Fibroblast of mammary gland (primary cell): ENCODE measurements around the gene GRIN3B.
A peak's percentile ranks its signal among the peaks of the same experiment; 100 is the strongest.

Experiments
- DNase-seq: peaks from one replicate; pipeline ENCODE4 v3.0.0-alpha.2; 2010; ENCODE audit warnings: low read depth
- H3K4me3 ChIP-seq: 2 replicates; pipeline ENCODE4 v1.5.1; 2011; ENCODE audit warnings: low read depth, mild to moderate bottlenecking, low read length, moderate library complexity; ENCODE audit not compliant: control insufficient read depth
- CTCF ChIP-seq: conservative IDR thresholded peaks from 2 replicates; pipeline ENCODE4 v1.5.1; 2011; ENCODE audit warnings: low read depth, low read length, inconsistent platforms; ENCODE audit not compliant: control insufficient read depth, insufficient read depth

The GRIN3B gene

DNA sequence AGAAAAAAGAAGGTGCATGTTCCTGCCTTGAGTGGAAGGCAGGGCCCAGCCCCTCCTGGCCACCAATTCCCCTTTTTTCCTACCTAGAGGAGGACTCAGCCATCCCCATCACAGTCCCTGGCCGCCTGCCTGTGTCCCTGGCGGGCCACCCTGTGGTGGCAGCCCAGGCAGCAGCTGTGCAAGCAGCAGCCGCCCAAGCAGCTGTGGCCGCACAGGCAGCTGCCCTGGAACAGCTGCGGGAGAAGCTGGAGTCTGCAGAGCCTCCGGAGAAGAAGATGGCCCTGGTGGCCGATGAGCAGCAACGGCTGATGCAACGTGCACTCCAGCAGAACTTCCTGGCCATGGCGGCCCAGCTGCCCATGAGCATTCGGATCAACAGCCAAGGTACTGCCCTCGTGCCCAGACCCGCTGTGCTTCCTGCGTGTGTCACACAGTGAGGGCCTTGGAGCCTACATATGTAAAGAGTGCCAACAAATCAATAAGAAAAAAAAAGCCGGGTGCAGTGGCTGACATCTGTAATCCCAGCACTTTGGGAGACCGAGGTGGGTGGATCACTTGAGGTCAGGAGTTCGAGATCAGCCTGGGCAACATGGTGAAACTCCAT is 33.6 kb upstream of the GRIN3B start:
- no peak for TF ChIP-seq CTCF
- DNase-seq: no peak
- no peak overlapping the region for H3K4me3 ChIP-seq

- H3K4me3 ChIP-seq: no peak overlapping the region
- no peak for DNase-seq
- peak; percentile 44 for TF ChIP-seq CTCF
Observed at GRCh38 chr19:970695-971094, 29.5 kb upstream of the GRIN3B start.

GRCh38 chr19:971795-972194 is 28.4 kb upstream of the GRIN3B start:
- no peak overlapping the region for H3K4me3 ChIP-seq
- DNase-seq: no peak
- no peak for TF ChIP-seq CTCF

DNA sequence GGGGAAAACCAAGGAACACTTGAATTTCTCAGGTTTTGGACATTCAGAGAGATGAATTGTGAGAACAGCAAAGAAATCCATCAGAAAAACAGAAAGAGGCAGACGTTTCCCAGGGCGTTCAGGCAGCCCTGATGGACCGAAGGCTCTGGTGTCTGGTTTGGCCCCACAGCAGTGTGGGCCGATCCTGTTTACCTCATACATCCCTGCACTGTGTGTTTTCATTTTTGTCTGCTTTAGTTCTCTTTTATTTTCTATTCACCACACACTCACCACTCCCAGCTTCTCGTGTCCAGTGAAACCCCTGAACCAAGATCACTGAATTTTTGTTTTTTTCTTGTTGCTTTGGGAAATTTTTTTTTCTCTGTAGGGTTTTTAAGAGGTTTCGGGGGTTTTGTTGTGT is 27.9 kb upstream of the GRIN3B start:
- no peak for DNase-seq
- TF ChIP-seq CTCF: no peak
- H3K4me3 ChIP-seq: no peak overlapping the region

DNA sequence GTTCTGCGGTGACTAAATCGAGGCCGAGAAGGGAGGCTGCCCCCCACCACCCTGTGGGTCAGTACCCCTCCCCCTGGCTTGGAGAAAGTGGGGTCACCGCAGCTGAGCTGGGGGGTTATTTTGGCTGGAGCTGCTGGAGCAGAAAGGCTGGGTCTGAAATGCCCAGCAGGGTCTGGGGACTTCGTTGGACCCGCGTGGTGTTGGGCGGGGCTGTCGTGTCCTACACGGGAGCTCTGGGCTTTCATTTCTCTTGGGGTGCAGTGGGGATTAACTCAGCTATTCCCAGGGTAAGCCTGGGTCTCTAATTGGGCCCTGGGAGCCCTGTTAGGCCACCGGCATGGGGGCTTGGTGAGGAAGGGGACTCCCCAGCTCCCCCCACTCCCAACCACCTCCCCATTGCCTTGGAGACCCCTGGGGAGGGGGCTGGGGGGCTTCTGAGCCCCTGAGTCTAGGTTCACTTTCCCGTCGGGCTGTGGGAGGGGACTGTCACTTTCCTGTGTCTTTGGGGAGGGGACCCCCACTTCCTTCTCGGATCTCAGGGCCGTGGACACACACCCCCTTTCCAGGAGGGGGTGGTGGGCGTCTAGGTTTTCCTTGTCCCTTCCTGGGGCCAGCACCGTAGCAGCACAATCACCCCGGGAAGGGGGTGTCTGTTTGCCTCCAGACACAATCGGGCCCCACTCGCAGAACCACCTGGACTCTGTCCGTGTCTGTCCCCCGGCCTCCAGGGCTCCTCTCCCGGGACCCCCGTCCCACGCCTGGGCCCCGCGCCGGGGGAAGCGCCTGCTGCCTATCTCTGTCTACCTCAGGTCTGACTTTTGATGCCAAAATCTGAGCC is 26.3 kb upstream of the GRIN3B start:
- TF ChIP-seq CTCF: no peak
- DNase-seq: no peak
- H3K4me3 ChIP-seq: no peak overlapping the region

- TF ChIP-seq CTCF: no peak
- DNase-seq: no peak
- H3K4me3 ChIP-seq: no peak overlapping the region
Observed at GRCh38 chr19:974564-975257, 25.5 kb upstream of the GRIN3B start.
